Smooth muscle cell (in vitro differentiated cells): ENCODE measurements around the gene RBM20. TPM values are rescaled to one million over a fixed set of nuclear protein-coding genes. Genes with fewer than 3 reads are reported as not detected.

Source experiments
- DNase-seq: peaks from one replicate; lab custom pipeline; 2025; ENCODE audit not compliant: unreplicated experiment; lab: John Stamatoyannopoulos, UW
- H2AFZ ChIP-seq: fragments of 200-600 bp; sonication (generic); 2 replicates; pipeline ENCODE4 v1.6.0; 2016; ENCODE audit warnings: antibody characterized with exemption, low read depth, mild to moderate bottlenecking
- H3F3A ChIP-seq: fragments of 200-600 bp; sonication (generic); 2 replicates; pipeline ENCODE4 v1.6.0; 2017; ENCODE audit warnings: antibody characterized with exemption, low read depth
- H3K27ac ChIP-seq: fragments of 200-600 bp; sonication (generic); 2 replicates; pipeline ENCODE4 v1.5.1; 2016; ENCODE audit warnings: low read depth, mild to moderate bottlenecking
- H3K27me3 ChIP-seq: fragments of 200-600 bp; sonication (generic); 2 replicates; pipeline ENCODE4 v1.6.1; 2016; ENCODE audit warnings: low read depth, mild to moderate bottlenecking
- H3K36me3 ChIP-seq: fragments of 200-600 bp; sonication (generic); 2 replicates; pipeline ENCODE4 v1.5.1; 2016; ENCODE audit warnings: low read depth
- H3K4me1 ChIP-seq: fragments of 200-600 bp; sonication (generic); 2 replicates; pipeline ENCODE4 v1.5.1; 2016; ENCODE audit warnings: low read depth
- H3K4me2 ChIP-seq: fragments of 200-600 bp; sonication (generic); 2 replicates; pipeline ENCODE4 v1.6.0; 2016; ENCODE audit warnings: mild to moderate bottlenecking
- H3K4me3 ChIP-seq: fragments of 200-600 bp; sonication (generic); 2 replicates; pipeline ENCODE4 v1.5.1; 2016; ENCODE audit warnings: mild to moderate bottlenecking
- H3K79me2 ChIP-seq: fragments of 200-600 bp; sonication (generic); 2 replicates; pipeline ENCODE4 v1.6.0; 2016; ENCODE audit warnings: low read depth, mild to moderate bottlenecking
- H3K9ac ChIP-seq: fragments of 200-600 bp; sonication (generic); 2 replicates; pipeline ENCODE4 v1.6.0; 2016; ENCODE audit warnings: low read depth
- H3K9me3 ChIP-seq: fragments of 200-600 bp; sonication (generic); replicated peaks from 2 replicates; pipeline ENCODE4 v1.5.1; 2016; ENCODE audit warnings: low read depth
- H4K20me1 ChIP-seq: fragments of 200-600 bp; sonication (generic); 2 replicates; pipeline ENCODE4 v1.6.0; 2016; ENCODE audit warnings: low read depth
- WGBS: methylation state at CpG from one replicate; pipeline ENCODE4 v1.1.7; 2016; ENCODE audit warnings: low lambda C conversion rate; 5-methylcytosine and 5-hydroxymethylcytosine counted together
- polyA plus RNA-seq: library from polyadenylated mRNA; unstranded; fragments of >200 nt; fragmentation: Nextera tagmentation; extraction: Ambion mirVana; gene quantifications from 2 replicates; pipeline ENCODE4 v1.2.1, GENCODE V29; 2016
- total RNA-seq: library from RNA; depleted of rRNA; stranded (reverse); fragments of >200 nt; gene quantifications from 2 replicates; pipeline ENCODE4 v1.2.3, GENCODE V29; 2014
- TF ChIP-seq, protein P1 (sequence below): fragments of 200-600 bp; sonication (generic); IDR thresholded peaks from 2 replicates; pipeline ENCODE4 v1.5.1; 2017; ENCODE audit warnings: borderline replicate concordance, mild to moderate bottlenecking, antibody characterized with exemption; ENCODE audit not compliant: insufficient read depth, poor library complexity, severe bottlenecking

The RBM20 gene
- total and polyA plus RNA-seq, 2 experiments from 2014 or later = 0.09 TPM

DNA sequence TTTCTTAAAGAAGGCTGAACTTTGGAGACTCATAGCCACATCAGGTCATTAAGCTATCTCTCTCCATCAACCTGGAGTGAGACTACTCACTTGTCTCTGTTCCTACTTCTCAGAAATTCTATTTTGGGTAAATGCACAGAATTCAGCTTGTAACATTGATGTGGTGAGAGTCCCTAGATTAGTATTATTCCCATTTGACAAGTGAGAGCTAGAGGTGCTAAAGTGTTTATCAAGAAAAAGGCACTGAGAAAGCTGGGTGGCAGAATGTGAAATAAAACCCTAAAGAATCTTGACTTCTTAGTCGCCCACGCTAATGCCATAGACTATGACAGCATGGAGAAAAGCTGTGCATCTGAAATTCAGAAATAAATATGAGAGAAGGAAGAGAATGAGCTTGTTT lies 154.2 kb downstream of the RBM20 start:
- DNase-seq = no peak
- no peak overlapping the region for H3K4me2 ChIP-seq
- no peak overlapping the region for H3K9ac ChIP-seq
- 78% methylated on average over 2 of the region's 2 CpGs for WGBS
- H3K27ac ChIP-seq = no peak overlapping the region
- no peaks in the 10 kb centered on the region for H3K79me2 ChIP-seq
- no peaks in the 10 kb centered on the region for H3F3A ChIP-seq
- no peak overlapping the region for H3K4me3 ChIP-seq
- H3K36me3 ChIP-seq = no peaks in the 10 kb centered on the region
- no peak overlapping the region for H2AFZ ChIP-seq
- H4K20me1 ChIP-seq = no peaks in the 10 kb centered on the region
- peaks cover 34% of the 10 kb centered on the region for H3K4me1 ChIP-seq
- no peaks in the 10 kb centered on the region for H3K27me3 ChIP-seq
- TF ChIP-seq, protein P1, sequence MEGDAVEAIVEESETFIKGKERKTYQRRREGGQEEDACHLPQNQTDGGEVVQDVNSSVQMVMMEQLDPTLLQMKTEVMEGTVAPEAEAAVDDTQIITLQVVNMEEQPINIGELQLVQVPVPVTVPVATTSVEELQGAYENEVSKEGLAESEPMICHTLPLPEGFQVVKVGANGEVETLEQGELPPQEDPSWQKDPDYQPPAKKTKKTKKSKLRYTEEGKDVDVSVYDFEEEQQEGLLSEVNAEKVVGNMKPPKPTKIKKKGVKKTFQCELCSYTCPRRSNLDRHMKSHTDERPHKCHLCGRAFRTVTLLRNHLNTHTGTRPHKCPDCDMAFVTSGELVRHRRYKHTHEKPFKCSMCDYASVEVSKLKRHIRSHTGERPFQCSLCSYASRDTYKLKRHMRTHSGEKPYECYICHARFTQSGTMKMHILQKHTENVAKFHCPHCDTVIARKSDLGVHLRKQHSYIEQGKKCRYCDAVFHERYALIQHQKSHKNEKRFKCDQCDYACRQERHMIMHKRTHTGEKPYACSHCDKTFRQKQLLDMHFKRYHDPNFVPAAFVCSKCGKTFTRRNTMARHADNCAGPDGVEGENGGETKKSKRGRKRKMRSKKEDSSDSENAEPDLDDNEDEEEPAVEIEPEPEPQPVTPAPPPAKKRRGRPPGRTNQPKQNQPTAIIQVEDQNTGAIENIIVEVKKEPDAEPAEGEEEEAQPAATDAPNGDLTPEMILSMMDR = no peak
- no peaks in the 10 kb centered on the region for H3K9me3 ChIP-seq

DNA sequence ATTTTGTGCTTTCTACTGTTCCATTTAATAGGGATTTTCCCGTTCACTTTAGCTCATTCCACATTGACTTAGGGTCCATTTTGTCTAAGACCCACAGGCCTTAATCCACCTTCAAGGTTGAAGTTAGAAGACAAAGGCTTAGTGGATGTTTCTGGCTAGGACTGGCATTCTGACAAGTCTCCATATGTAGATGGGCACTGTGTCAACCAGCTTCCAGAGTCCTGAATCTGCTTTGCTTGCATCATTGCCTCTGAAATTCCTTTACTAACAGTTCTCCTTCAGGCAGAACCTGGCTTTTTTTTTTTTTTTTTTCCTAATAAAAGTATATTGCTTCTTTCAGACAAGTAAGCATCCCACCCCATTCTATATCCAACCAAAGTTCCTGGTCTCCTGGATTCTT lies 158.0 kb downstream of the RBM20 start:
- Histone ChIP-seq H3K4me1 (peaks cover 11% of the 10 kb centered on the region), H4K20me1 (no peaks in the 10 kb centered on the region), H3K79me2 (no peaks in the 10 kb centered on the region), H3K27ac (peak overlapping the region; percentile 90), H3K4me3 (no peak overlapping the region), H3K27me3 (no peaks in the 10 kb centered on the region), H3K9ac (peak overlapping the region; percentile 18), H2AFZ (no peak overlapping the region), H3F3A (no peaks in the 10 kb centered on the region), H3K9me3 (no peaks in the 10 kb centered on the region), H3K4me2 (peak overlapping the region; percentile 74), H3K36me3 (no peaks in the 10 kb centered on the region)
- 93% methylated on average over 1 of the region's 1 CpG for WGBS
- TF ChIP-seq, protein P1 = no peak
- no peak for DNase-seq

DNA sequence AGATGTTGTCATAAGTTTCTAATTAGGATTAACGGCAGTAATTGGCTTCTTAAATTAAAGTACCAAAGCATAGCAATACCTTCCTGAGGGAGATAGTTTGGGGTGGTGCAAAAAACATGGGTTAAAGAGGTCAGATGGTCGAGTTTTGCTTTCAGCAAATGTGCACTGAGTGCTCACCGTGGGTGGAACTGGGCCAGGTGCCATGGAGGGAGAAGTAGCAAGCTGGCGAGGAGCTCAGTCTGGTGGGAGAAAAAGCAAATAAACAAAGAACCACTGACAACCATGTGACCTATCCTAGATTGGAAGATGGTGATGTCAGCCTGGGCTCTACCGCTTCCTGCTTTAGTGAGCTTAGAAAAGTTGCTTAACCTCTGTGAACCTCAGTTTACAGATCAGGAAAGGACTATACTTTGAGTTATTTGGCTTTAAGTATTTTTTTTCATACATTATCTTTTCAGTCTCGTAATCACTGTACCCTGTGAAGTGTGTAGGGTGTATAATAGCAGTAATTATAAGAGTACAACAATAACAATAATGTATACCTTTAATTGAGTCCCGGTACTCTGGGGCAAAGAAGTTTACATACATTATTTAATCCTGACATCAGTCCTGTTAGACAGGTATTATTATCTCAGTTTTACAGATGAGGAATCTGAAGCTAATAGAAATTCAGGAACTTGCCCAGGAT lies 158.6 kb downstream of the RBM20 start:
- no peak for DNase-seq
- H3K4me1 ChIP-seq = peaks cover 11% of the 10 kb centered on the region
- TF ChIP-seq, protein P1 = no peak
- H3K27me3 ChIP-seq = no peaks in the 10 kb centered on the region
- peak overlapping the region; percentile 22 for H2AFZ ChIP-seq
- peak overlapping the region; percentile 74 for H3K4me2 ChIP-seq
- H3F3A ChIP-seq = no peaks in the 10 kb centered on the region
- H3K79me2 ChIP-seq = no peaks in the 10 kb centered on the region
- H3K9me3 ChIP-seq = no peaks in the 10 kb centered on the region
- 30% methylated on average over 7 of the region's 7 CpGs for WGBS
- no peaks in the 10 kb centered on the region for H4K20me1 ChIP-seq
- peak overlapping the region; percentile 54 for H3K9ac ChIP-seq
- no peaks in the 10 kb centered on the region for H3K36me3 ChIP-seq
- H3K4me3 ChIP-seq = no peak overlapping the region
- peak overlapping the region; percentile 90 for H3K27ac ChIP-seq

DNA sequence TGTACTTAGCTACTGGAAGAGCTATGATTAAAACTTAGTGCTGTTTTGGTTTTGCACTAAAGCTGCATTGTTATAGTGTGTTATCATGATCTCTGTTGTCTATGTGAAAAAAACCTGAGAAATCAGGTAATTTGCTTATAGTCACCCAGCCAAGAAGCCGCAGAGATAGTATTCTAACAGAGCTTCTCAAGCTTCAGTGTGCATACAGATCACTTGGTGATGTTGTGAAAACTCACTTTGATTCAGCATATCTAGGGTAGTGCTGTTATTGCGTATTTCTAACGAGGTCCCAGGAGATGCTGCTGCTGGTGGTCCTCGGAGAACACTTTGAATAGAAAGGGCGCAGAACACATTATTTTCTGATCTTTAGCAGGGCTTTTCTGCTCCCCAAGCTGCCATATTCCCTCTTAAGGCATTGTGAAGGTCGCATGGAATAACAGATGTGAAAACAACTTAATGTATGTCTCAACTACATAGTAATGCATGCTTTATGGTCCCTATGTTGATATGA lies 159.2 kb downstream of the RBM20 start:
- Histone ChIP-seq H3K27me3 (no peaks in the 10 kb centered on the region), H3K9ac (peak overlapping the region; percentile 54), H2AFZ (peak overlapping the region; percentile 22), H3F3A (no peaks in the 10 kb centered on the region), H3K27ac (peak overlapping the region; percentile 90), H3K4me3 (no peak overlapping the region), H3K79me2 (no peaks in the 10 kb centered on the region), H3K36me3 (no peaks in the 10 kb centered on the region), H4K20me1 (no peaks in the 10 kb centered on the region), H3K4me1 (peaks cover 11% of the 10 kb centered on the region), H3K9me3 (no peaks in the 10 kb centered on the region), H3K4me2 (peak overlapping the region; percentile 74)
- TF ChIP-seq, protein P1 = no peak
- DNase-seq = no peak
- WGBS = 71% methylated on average over 6 of the region's 6 CpGs
